ENCODE measurements around the gene SLC5A8. TPM values are rescaled to one million over a fixed set of nuclear protein-coding genes. Genes with fewer than 3 reads are reported as not detected.

Gene SLC5A8
- total RNA-seq, 1 experiment from 2014 or later: not detected

DNA sequence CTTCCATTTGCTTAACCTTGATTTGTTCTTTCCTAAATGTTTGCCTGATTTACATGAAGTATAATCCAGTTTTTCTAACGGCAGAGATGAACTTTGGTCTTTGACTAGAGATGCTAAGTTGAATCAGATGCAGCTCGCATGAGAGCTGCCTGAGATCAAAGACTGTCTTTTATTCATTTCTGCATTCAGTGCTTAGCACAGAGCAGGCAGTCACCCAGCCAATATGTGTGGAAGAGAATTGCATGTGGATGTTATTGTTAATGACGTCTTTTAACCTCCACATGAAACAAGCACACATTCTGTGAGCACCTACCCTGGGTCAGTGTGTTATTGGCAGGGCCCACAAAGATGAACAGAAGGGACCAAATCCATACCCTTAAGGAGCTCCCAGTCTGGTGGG is 99.2 kb downstream of the SLC5A8 start:
- no peaks in the 10 kb centered on the region for H3K9me2 ChIP-seq (ENCODE audit: insufficient read depth)
- ChIA-PET CTCF (no interaction called here), RAD21 (ENCODE audit: low non-redundant PET in 1 of 2, low total read pairs in 2 of 2, uncharacterized antibody in 2 of 2, unreplicated experiment in 2 of 2) (no interaction called here), POLR2A (no interaction called here)
- no peaks in the 10 kb centered on the region for H3K36me3 ChIP-seq (ENCODE audit: control insufficient read depth in 1 of 2, insufficient read depth in 2 of 2, low read length in 2 of 2)
- H3K9me3 ChIP-seq (ENCODE audit: control insufficient read depth in 1 of 2, insufficient read depth in 1 of 2, low read depth in 1 of 2, low read length in 2 of 2): no peaks in the 10 kb centered on the region
- no peak overlapping the region for H2AFZ ChIP-seq (ENCODE audit: low read depth, low read length, poor library complexity, severe bottlenecking)
- H3K9ac ChIP-seq (ENCODE audit: low read length): no peak overlapping the region
- no peak overlapping the region for H3K4me3 ChIP-seq (replicated peaks in 1 of 2; ENCODE audit: low read depth in 1 of 2, low read length in 2 of 2)
- no TSS peak for BruUV-seq (replicated peaks)
- no peaks in the 10 kb centered on the region for H3K27me3 ChIP-seq (ENCODE audit: insufficient read depth, low read length)
- H3K4me2 ChIP-seq (ENCODE audit: low read length): no peak overlapping the region
- ATAC-seq (no peak), DNase-seq (ENCODE audit: low read depth, low spot score) (no peak)
- no peak for TF ChIP-seq EZH2 (IDR thresholded peaks at IDR 0.05)
- no peak for TF ChIP-seq REST (IDR thresholded peaks at IDR 0.05; ENCODE audit: low read depth)
- TF ChIP-seq SRF (IDR thresholded peaks at IDR 0.05; ENCODE audit: low read depth): no peak
- TF ChIP-seq, protein P1, sequence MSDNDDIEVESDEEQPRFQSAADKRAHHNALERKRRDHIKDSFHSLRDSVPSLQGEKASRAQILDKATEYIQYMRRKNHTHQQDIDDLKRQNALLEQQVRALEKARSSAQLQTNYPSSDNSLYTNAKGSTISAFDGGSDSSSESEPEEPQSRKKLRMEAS (IDR thresholded peaks at IDR 0.05): no peak
- no peak for TF ChIP-seq EGR1 (IDR thresholded peaks at IDR 0.05; ENCODE audit: low read depth)
- TF ChIP-seq CEBPB (IDR thresholded peaks at IDR 0.05; ENCODE audit: low read depth): no peak
- TF ChIP-seq POLR2A (IDR thresholded peaks at IDR 0.05; ENCODE audit: borderline replicate concordance, extremely low read depth, insufficient read depth, insufficient read length): no peak
- no peak for TF ChIP-seq ZNF274 (IDR thresholded peaks at IDR 0.05; ENCODE audit: low read depth, low read length)
- TF ChIP-seq, protein P2, sequence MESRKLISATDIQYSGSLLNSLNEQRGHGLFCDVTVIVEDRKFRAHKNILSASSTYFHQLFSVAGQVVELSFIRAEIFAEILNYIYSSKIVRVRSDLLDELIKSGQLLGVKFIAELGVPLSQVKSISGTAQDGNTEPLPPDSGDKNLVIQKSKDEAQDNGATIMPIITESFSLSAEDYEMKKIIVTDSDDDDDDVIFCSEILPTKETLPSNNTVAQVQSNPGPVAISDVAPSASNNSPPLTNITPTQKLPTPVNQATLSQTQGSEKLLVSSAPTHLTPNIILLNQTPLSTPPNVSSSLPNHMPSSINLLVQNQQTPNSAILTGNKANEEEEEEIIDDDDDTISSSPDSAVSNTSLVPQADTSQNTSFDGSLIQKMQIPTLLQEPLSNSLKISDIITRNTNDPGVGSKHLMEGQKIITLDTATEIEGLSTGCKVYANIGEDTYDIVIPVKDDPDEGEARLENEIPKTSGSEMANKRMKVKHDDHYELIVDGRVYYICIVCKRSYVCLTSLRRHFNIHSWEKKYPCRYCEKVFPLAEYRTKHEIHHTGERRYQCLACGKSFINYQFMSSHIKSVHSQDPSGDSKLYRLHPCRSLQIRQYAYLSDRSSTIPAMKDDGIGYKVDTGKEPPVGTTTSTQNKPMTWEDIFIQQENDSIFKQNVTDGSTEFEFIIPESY (IDR thresholded peaks at IDR 0.05; ENCODE audit: extremely low read depth, insufficient replicate concordance, low read length): no peak
- no peak for TF ChIP-seq ELF1 (IDR thresholded peaks at IDR 0.05; ENCODE audit: borderline replicate concordance, low read depth)
- no peak for TF ChIP-seq JUND (IDR thresholded peaks at IDR 0.05)
- TF ChIP-seq CBX3 (IDR thresholded peaks at IDR 0.05; ENCODE audit: low read depth): no peak
- TF ChIP-seq, protein P3, sequence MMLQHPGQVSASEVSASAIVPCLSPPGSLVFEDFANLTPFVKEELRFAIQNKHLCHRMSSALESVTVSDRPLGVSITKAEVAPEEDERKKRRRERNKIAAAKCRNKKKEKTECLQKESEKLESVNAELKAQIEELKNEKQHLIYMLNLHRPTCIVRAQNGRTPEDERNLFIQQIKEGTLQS (IDR thresholded peaks at IDR 0.05): no peak
- TF ChIP-seq EZH2phosphoT487 (IDR thresholded peaks at IDR 0.05; ENCODE audit: borderline replicate concordance): no peak
- TF ChIP-seq POLR2AphosphoS5 (IDR thresholded peaks at IDR 0.05; ENCODE audit: low read depth, low read length): no peak
- TF ChIP-seq YY1 (IDR thresholded peaks at IDR 0.05; ENCODE audit: extremely low read depth, insufficient replicate concordance, low read depth, low read length): no peak
- TF ChIP-seq CTCF (IDR thresholded peaks at IDR 0.05 in 2 of 3, conservative IDR thresholded peaks at IDR 0.05 in 1 of 3; ENCODE audit: borderline replicate concordance in 1 of 3, insufficient read depth in 1 of 3, low read depth in 2 of 3, low read length in 2 of 3): no peak
- H3K27ac ChIP-seq (ENCODE audit: low read depth, low read length): no peak overlapping the region
- no peaks in the 10 kb centered on the region for H3K79me2 ChIP-seq (ENCODE audit: insufficient read depth, low read length)
- no peaks in the 10 kb centered on the region for H4K20me1 ChIP-seq (ENCODE audit: insufficient read depth)
- H3K4me1 ChIP-seq (ENCODE audit: control insufficient read depth in 1 of 2, insufficient read depth in 2 of 2, low read length in 2 of 2): no peaks in the 10 kb centered on the region
- intact Hi-C loops (cut with micrococcal nuclease): no loop called here

Data from HCT116 (cell line).